HUES48 (cell line): ENCODE results near the gene SLC6A17.

ENCODE experiments used
- H3K27ac ChIP-seq: one replicate; pipeline ENCODE4 v1.7.0; 2013; ENCODE audit warnings: low read depth, low read length, inconsistent platforms
- H3K27me3 ChIP-seq: 2 replicates; pipeline ENCODE4 v1.6.1; 2013; ENCODE audit warnings: mild to moderate bottlenecking, low read length; ENCODE audit not compliant: control insufficient read depth, insufficient read depth
- H3K36me3 ChIP-seq: 2 replicates; pipeline ENCODE4 v1.6.1; 2013; ENCODE audit warnings: low read length; ENCODE audit not compliant: control insufficient read depth, insufficient read depth
- H3K4me1 ChIP-seq: 2 replicates; pipeline ENCODE4 v1.6.1; 2013; ENCODE audit warnings: mild to moderate bottlenecking, low read length; ENCODE audit not compliant: control insufficient read depth, insufficient read depth
- H3K4me3 ChIP-seq: 2 replicates; pipeline ENCODE4 v1.5.1; 2013; ENCODE audit warnings: mild to moderate bottlenecking, low read depth, low read length
- H3K9ac ChIP-seq: 2 replicates; pipeline ENCODE4 v1.6.1; 2013; ENCODE audit warnings: mild to moderate bottlenecking, low read depth, low read length, moderate library complexity
- H3K9me3 ChIP-seq: 2 replicates; pipeline ENCODE4 v1.6.1; 2013; ENCODE audit warnings: low read length; ENCODE audit not compliant: control insufficient read depth, insufficient read depth

The SLC6A17 gene

DNA sequence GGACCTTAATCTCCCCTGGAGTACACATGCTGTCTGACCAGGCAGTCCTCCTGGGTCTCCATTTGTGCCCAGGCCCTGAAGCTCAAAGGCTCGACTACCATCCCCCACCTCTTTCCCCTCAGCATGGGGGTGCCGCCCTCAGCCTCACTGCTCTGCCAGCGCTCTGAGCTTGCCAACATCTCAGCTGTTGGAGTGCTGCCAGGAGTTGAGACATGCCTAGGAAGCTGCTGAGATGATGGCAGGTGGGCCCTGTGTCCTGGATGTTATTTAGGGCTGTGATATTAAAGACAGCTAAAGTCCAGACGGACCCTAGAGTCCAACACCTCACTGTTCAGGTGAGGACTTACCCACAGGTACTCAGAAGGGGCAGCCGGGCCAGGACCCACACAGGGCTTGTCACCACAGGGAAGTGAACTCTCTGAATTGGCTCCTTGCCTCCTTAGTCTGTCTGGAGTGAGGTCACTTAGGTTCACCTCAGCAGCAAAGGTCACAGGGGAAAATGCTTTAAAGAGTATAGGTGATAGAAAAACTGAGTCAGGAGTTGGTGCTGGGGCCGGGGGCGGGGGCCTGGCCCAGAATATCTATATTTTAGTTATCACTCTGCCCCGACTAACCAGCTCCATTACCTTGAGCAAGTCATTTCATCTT, 40.1 kb downstream of the SLC6A17 start:
- Histone ChIP-seq H3K27me3 (no peaks in the 10 kb centered on the region), H3K36me3 (no peaks in the 10 kb centered on the region), H3K9me3 (no peaks in the 10 kb centered on the region), H3K9ac (no peak overlapping the region), H3K27ac (no peak overlapping the region), H3K4me3 (no peak overlapping the region), H3K4me1 (no peaks in the 10 kb centered on the region)

- Histone ChIP-seq H3K27me3 (no peaks in the 10 kb centered on the region), H3K9me3 (no peaks in the 10 kb centered on the region), H3K36me3 (no peaks in the 10 kb centered on the region), H3K4me3 (no peak overlapping the region), H3K4me1 (no peaks in the 10 kb centered on the region), H3K9ac (no peak overlapping the region), H3K27ac (no peak overlapping the region)
These were observed 42.2 kb downstream of the SLC6A17 start for GRCh38 chr1:110192541-110192940.

- no peak overlapping the region for H3K9ac ChIP-seq
- no peak overlapping the region for H3K27ac ChIP-seq
- no peaks in the 10 kb centered on the region for H3K9me3 ChIP-seq
- H3K36me3 ChIP-seq: no peaks in the 10 kb centered on the region
- H3K27me3 ChIP-seq: no peaks in the 10 kb centered on the region
- H3K4me1 ChIP-seq: no peaks in the 10 kb centered on the region
- no peak overlapping the region for H3K4me3 ChIP-seq
These were observed 44.9 kb downstream of the SLC6A17 start for GRCh38 chr1:110195196-110195595.

DNA sequence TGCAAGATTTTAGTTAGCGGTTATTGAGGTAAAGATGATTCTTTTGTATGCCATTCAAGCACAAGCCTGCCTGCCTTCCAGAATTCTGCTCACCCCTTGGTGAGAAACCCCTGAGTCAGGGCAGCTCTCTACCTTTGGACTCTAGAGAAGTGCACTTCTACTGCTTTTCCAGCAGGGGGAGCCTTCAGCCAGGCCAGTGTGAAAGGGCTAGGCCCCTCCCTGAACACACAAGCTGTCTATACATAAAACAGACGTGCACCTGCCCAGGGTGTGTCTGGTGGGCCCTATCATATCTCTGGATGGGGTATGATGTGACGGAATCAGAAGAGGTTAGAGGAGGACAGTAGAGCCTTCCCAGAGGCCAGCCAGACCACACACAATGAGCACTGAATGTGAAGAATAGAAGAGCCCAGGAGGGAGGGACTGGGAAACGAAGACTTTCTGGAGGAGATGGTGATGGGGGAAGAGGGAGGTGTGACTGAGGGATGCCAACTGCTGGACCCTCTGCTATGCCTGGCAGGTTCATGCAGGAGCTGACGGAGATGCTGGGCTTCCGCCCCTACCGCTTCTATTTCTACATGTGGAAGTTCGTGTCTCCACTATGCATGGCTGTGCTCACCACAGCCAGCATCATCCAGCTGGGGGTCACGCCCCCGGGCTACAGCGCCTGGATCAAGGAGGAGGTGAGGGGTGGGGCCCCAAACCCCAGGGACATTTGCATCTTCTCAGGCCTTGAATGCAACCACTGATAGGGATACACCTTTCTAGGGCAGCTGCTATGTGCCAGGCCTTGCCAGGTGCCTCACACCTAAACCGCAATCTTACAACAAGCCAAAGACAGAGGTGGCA, 46.8 kb downstream of the SLC6A17 start:
- Histone ChIP-seq H3K27ac (no peak overlapping the region), H3K4me1 (no peaks in the 10 kb centered on the region; the same call in 1 of the 2 replicates), H3K27me3 (no peaks in the 10 kb centered on the region)

GRCh38 chr1:110197905-110198629, 47.8 kb downstream of the SLC6A17 start:
- Histone ChIP-seq H3K27ac (no peak overlapping the region), H3K4me1 (no peaks in the 10 kb centered on the region; the same call in 1 of the 2 replicates), H3K9me3 (no peaks in the 10 kb centered on the region), H3K4me3 (no peak overlapping the region), H3K27me3 (no peaks in the 10 kb centered on the region), H3K9ac (no peak overlapping the region), H3K36me3 (no peaks in the 10 kb centered on the region)

More for the DNA sequence above, 46.8 kb downstream of the SLC6A17 start:
- no peaks in the 10 kb centered on the region for H3K9me3 ChIP-seq
- no peaks in the 10 kb centered on the region for H3K36me3 ChIP-seq
- no peak overlapping the region for H3K4me3 ChIP-seq
- H3K9ac ChIP-seq: no peak overlapping the region

GRCh38 chr1:110198746-110199145, 48.5 kb downstream of the SLC6A17 start:
- no peak overlapping the region for H3K4me3 ChIP-seq
- no peak overlapping the region for H3K9ac ChIP-seq
- H3K4me1 ChIP-seq: no peaks in the 10 kb centered on the region; the same call in 1 of the 2 replicates
- no peaks in the 10 kb centered on the region for H3K27me3 ChIP-seq
- no peaks in the 10 kb centered on the region for H3K9me3 ChIP-seq
- H3K27ac ChIP-seq: no peak overlapping the region
- H3K36me3 ChIP-seq: no peaks in the 10 kb centered on the region

GRCh38 chr1:110200190-110200589, 49.9 kb downstream of the SLC6A17 start:
- no peaks in the 10 kb centered on the region for H3K27me3 ChIP-seq
- H3K27ac ChIP-seq: no peak overlapping the region
- H3K9ac ChIP-seq: no peak overlapping the region
- H3K4me3 ChIP-seq: no peak overlapping the region
- no peaks in the 10 kb centered on the region for H3K9me3 ChIP-seq
- no peaks in the 10 kb centered on the region for H3K36me3 ChIP-seq
- no peaks in the 10 kb centered on the region; the same call in 1 of the 2 replicates for H3K4me1 ChIP-seq

DNA sequence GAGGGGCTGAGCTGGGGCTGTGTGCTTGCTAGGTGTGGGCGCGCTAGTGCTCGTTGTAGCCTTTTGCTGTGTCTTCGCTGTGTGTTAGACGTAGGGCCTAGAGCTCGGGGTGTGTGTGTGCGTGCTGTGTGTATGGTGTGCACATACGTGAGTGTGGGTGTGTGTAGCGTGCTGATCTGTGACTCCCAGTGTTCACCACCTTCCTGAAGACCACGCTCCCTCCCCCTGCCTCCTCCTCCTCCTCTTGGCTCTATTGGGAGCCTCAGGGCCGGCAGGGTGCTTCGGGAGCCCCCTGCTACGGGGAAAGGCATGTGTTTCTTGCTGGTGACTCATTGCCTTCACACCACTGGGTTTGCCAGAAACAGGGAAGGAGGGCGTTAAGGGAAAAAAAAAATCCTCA, 50.4 kb downstream of the SLC6A17 start:
- Histone ChIP-seq H3K27ac (no peak overlapping the region), H3K36me3 (no peaks in the 10 kb centered on the region), H3K4me1 (no peaks in the 10 kb centered on the region; the same call in 1 of the 2 replicates), H3K4me3 (no peak overlapping the region), H3K9me3 (no peaks in the 10 kb centered on the region), H3K9ac (no peak overlapping the region), H3K27me3 (no peaks in the 10 kb centered on the region)

DNA sequence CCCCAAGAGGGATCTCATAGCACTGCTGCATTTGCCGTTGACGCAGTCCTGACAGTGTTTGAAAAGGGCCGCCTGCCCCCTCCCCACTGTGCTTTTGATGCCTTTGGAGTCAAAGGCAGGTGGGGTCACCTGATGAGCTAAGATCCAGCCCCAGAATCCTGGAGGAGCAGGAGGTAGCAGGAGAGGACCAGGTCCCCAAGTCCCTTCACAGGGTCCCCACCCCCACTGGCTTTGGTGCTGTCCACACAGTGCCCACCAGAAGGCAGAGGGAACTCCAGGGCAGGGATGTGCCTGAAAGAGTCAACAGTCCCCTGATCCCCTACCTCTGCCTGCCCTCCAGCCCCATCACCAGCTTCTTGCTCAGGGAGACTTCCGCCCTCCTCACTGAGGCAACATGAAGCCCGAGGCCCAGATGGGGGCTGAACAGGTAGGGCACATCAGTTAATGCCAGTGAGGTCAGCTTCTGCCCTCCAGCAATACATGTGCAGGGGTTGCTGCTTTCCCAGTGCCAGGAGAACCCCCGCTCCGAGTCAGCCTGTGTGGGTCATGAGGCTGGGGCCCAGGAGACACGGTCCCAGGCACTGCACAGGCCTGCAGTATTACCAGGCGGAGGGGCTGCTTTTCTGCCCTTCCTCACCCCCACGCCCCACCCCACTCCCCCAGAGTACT, 51.0 kb downstream of the SLC6A17 start:
- no peak overlapping the region for H3K27ac ChIP-seq
- no peaks in the 10 kb centered on the region; the same call in 1 of the 2 replicates for H3K4me1 ChIP-seq
- no peak overlapping the region for H3K9ac ChIP-seq
- no peaks in the 10 kb centered on the region for H3K27me3 ChIP-seq
- H3K36me3 ChIP-seq: no peaks in the 10 kb centered on the region
- H3K9me3 ChIP-seq: no peaks in the 10 kb centered on the region
- no peak overlapping the region for H3K4me3 ChIP-seq

DNA sequence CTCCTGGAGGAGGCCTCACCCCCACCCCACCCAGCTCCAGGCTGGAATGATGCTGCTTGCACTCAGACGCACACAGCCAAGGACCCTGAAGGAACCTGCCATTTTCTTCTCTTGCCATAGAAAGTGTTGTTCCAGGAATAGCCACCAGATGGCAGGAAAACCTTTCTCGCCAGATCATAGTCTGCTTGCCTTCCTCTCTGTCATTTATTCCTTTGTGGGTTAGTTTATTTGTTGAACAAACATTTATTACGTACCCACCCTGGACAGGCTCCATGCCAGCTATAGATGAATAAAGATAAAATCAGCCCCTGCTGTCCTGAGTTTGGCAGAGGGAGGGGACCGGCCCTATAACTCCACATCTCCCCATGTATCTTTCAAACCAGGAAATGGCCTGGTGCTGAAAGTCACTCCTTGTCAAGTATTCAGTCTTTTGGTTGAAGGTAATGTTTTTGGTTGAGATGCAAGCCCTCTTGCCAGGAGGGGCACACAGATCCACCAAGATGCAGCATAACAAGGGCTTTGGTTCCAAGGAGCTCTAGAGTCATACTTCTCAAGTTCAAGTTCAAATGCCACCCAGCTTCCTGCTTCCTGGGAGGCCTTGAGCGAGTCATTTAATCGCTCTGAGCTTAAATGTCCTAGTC, 52.8 kb downstream of the SLC6A17 start:
- Histone ChIP-seq H3K27me3 (0 out of 2 replicates have a peak, but pooled peaks cover 3% of the 10 kb centered on the region), H3K27ac (no peak overlapping the region), H3K9ac (no peak overlapping the region), H3K4me3 (no peak overlapping the region), H3K36me3 (no peaks in the 10 kb centered on the region), H3K4me1 (no peaks in the 10 kb centered on the region; the same call in 1 of the 2 replicates), H3K9me3 (no peaks in the 10 kb centered on the region)
